Ovary (tissue), 3 donors: ENCODE data around the gene COLGALT1.

Experiments used
- CTCF ChIP-seq, 3 donors: fragments of 450-650 bp in 2 of 3; fragments of 200-600 bp in 1 of 3; IDR thresholded peaks; one replicate each; pipeline versions ENCODE4 v1.5.1 to v1.8.0; 2016 to 2022; ENCODE audit warnings: antibody characterized with exemption in 3 of 3, mild to moderate bottlenecking in 1 of 3
- POLR2A ChIP-seq: fragments of 450-650 bp; IDR thresholded peaks from one replicate; pipeline ENCODE4 v1.6.1; 2017; ENCODE audit warnings: antibody characterized with exemption, mild to moderate bottlenecking, moderate library complexity
- donor health status: DM: no; HTN: no; CAD: no.

GRCh38 chr19:17572638-17573037 is 17.2 kb downstream of the COLGALT1 start:
- TF ChIP-seq POLR2A, result no peak
- no peak for TF ChIP-seq CTCF (IDR thresholded peaks at IDR 0.05)
